ENCODE measurements around the gene CMTR1. TPM values are rescaled to one million over a fixed set of nuclear protein-coding genes. Genes with fewer than 3 reads are reported as not detected.

The CMTR1 gene
- total RNA-seq, 1 experiment from 2014 or later, result 37.7 TPM

- DNase-seq (ENCODE audit: low read depth, low spot score) (no peak), ATAC-seq (no peak)
- ChIA-PET CTCF (no interaction called here), POLR2A (interaction anchor here (0.6 kb wide), 1 partner anchor 82 kb away, joined by 3 read pairs; no protein-coding TSS in a partner anchor)
- intact Hi-C loops (cut with micrococcal nuclease; ENCODE audit: unreplicated experiment), result no loop called here
- Histone ChIP-seq H3K27me3 (ENCODE audit: control insufficient read depth, insufficient read depth, low read length) (no peaks in the 10 kb centered on the region), H3K9me3 (ENCODE audit: control insufficient read depth, insufficient read depth, low read depth, low read length) (no peaks in the 10 kb centered on the region), H3K36me3 (ENCODE audit: control insufficient read depth, insufficient read depth, low read length) (peaks cover 9% of the 10 kb centered on the region), H3K4me1 (ENCODE audit: control insufficient read depth, insufficient read depth, low read length) (peaks cover 10% of the 10 kb centered on the region), H3K27ac (ENCODE audit: low read length) (no peak overlapping the region), H3K4me3 (ENCODE audit: low read depth in 2 of 2, low read length in 2 of 2) (no peak overlapping the region)
- no peak for TF ChIP-seq SIN3A (IDR thresholded peaks at IDR 0.05; ENCODE audit: borderline replicate concordance, insufficient read depth, low read depth, low read length)
- peak; percentile 30 for TF ChIP-seq CTCF (IDR thresholded peaks at IDR 0.05)
- in situ Hi-C loops (cut with HindIII; ENCODE audit: low pct_unique_long_range_greater_than_20kb, low sequenced_read_pairs), result no loop called here
- BruUV-seq (replicated peaks), result no TSS peak
Observed at GRCh38 chr6:37435816-37436215, 2.8 kb downstream of the CMTR1 start.

- Histone ChIP-seq H3K4me1 (ENCODE audit: control insufficient read depth, insufficient read depth, low read length) (peaks cover 11% of the 10 kb centered on the region), H3K27ac (ENCODE audit: low read length) (no peak overlapping the region), H3K9me3 (ENCODE audit: control insufficient read depth, insufficient read depth, low read depth, low read length) (no peaks in the 10 kb centered on the region), H3K4me3 (ENCODE audit: low read depth in 2 of 2, low read length in 2 of 2) (no peak overlapping the region), H3K36me3 (ENCODE audit: control insufficient read depth, insufficient read depth, low read length) (peaks cover 9% of the 10 kb centered on the region), H3K27me3 (ENCODE audit: control insufficient read depth, insufficient read depth, low read length) (no peaks in the 10 kb centered on the region)
- DNase-seq (ENCODE audit: low read depth, low spot score) (no peak), ATAC-seq (no peak)
- intact Hi-C loops (cut with micrococcal nuclease; ENCODE audit: unreplicated experiment) (no loop called here), in situ Hi-C loops (cut with HindIII; ENCODE audit: low pct_unique_long_range_greater_than_20kb, low sequenced_read_pairs) (no loop called here)
- TF ChIP-seq CTCF (IDR thresholded peaks at IDR 0.05) (no peak), REST (IDR thresholded peaks at IDR 0.05; ENCODE audit: insufficient read depth in 1 of 2, low read depth in 2 of 2, low read length in 1 of 2) (no peak), SIN3A (IDR thresholded peaks at IDR 0.05; ENCODE audit: borderline replicate concordance, insufficient read depth, low read depth, low read length) (no peak), TCF7L2 (IDR thresholded peaks at IDR 0.05; ENCODE audit: low read depth, low read length) (no peak), POLR2AphosphoS5 (IDR thresholded peaks at IDR 0.05; ENCODE audit: low read depth, low read length) (no peak)
- CTCF ChIA-PET, result interaction anchor here (0.7 kb wide), 1 partner anchor 89 kb away, joined by 4 read pairs; no protein-coding TSS in a partner anchor
- POLR2A ChIA-PET, result interaction anchor here (0.6 to 0.7 kb wide), 2 partner anchors 27 to 153 kb away, joined by 3 to 4 read pairs; no protein-coding TSS in a partner anchor
- no TSS peak for BruUV-seq (replicated peaks)
Observed at GRCh38 chr6:37438930-37439329, 5.9 kb downstream of the CMTR1 start.

All from Panc1 (cell line).